M059J (cell line): ENCODE results near the gene CETN3. TPM values are rescaled to one million over a fixed set of nuclear protein-coding genes. Genes with fewer than 3 reads are reported as not detected.
A peak's percentile ranks its signal among the peaks of the same experiment; 100 is the strongest.
"Not testable (repeated sequence)": the region's sequence is repeated elsewhere in the genome, so short reads cannot be mapped to it uniquely, and the experiment has no call there.

Experiments
- DNase-seq: peaks from one replicate; pipeline ENCODE4 v3.0.0-alpha.2; 2012; ENCODE audit warnings: low read depth
- total RNA-seq: library from RNA; depleted of rRNA; stranded (reverse); fragments of >200 nt; shearing (Covaris generic); gene quantifications from 2 replicates; pipeline ENCODE4 v1.2.3, GENCODE V29; 2014

Gene CETN3
- total RNA-seq, 1 experiment from 2014 or later: 33.2 TPM

- no peak for DNase-seq
Observed at GRCh38 chr5:90383903-90384302, 25.7 kb downstream of the CETN3 start.

GRCh38 chr5:90381213-90381929 is 28.2 kb downstream of the CETN3 start:
- DNase-seq: peak; percentile 51

GRCh38 chr5:90379652-90380051 is 29.9 kb downstream of the CETN3 start:
- DNase-seq: no peak

- DNase-seq: no peak
Observed at GRCh38 chr5:90378752-90379151, 30.8 kb downstream of the CETN3 start.

GRCh38 chr5:90371269-90371668 is 38.3 kb downstream of the CETN3 start:
- DNase-seq: not testable (repeated sequence)

GRCh38 chr5:90368454-90369246 is 40.9 kb downstream of the CETN3 start:
- no peak for DNase-seq

GRCh38 chr5:90367879-90368278 is 41.7 kb downstream of the CETN3 start:
- no peak for DNase-seq

GRCh38 chr5:90366948-90367347 is 42.6 kb downstream of the CETN3 start:
- DNase-seq: no peak

GRCh38 chr5:90365328-90365727 is 44.2 kb downstream of the CETN3 start:
- DNase-seq: no peak

- no peak for DNase-seq
Observed at GRCh38 chr5:90359073-90359920, 50.3 kb downstream of the CETN3 start.

GRCh38 chr5:90356622-90357021 is 52.9 kb downstream of the CETN3 start:
- no peak for DNase-seq

- DNase-seq: no peak
Observed at GRCh38 chr5:90356176-90356575, 53.4 kb downstream of the CETN3 start.

GRCh38 chr5:90355635-90356034 is 53.9 kb downstream of the CETN3 start:
- no peak for DNase-seq

GRCh38 chr5:90353254-90353653 is 56.3 kb downstream of the CETN3 start:
- no peak for DNase-seq

- DNase-seq: no peak
Observed at GRCh38 chr5:90351101-90351500, 58.5 kb downstream of the CETN3 start.

- DNase-seq: no peak
Observed at GRCh38 chr5:90347462-90347861, 62.1 kb downstream of the CETN3 start.

- no peak for DNase-seq
Observed at GRCh38 chr5:90345684-90346083, 63.9 kb downstream of the CETN3 start.

GRCh38 chr5:90344689-90345088 is 64.9 kb downstream of the CETN3 start:
- no peak for DNase-seq

- DNase-seq: not testable (repeated sequence)
Observed at GRCh38 chr5:90343731-90344130, 65.8 kb downstream of the CETN3 start.

GRCh38 chr5:90342576-90342975 is 67.0 kb downstream of the CETN3 start:
- no peak for DNase-seq
